ENCODE results near the gene IQCK. TPM values are rescaled to one million over a fixed set of nuclear protein-coding genes. Genes with fewer than 3 reads are reported as not detected.

Gene IQCK
- total RNA-seq, 1 experiment from 2014 or later: 24.1 TPM

DNA sequence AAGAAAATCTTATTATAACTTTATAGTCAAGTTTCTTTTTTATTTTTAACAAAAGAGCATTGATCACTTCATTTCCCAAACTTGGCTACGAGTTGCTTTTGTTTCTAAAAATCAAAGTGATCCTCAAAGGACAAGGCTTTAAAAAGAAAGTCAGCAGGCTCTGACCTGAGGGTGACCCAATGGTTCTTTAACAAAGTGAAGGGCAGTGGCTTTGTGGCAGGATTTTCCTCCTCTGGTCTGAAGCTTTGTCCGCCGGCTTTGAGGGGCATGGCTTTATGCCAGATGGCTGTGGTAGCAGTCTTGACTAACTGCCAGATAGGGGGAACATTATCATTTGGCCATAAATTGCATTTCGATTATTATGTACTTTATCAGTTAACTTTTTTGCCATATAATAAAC, 28.5 kb downstream of the IQCK start:
- in situ Hi-C loops (cut with HindIII; ENCODE audit: low pct_unique_long_range_greater_than_20kb, low sequenced_read_pairs): no loop called here
- no peak for DNase-seq (ENCODE audit: low read depth)

- in situ Hi-C loops (cut with HindIII; ENCODE audit: low pct_unique_long_range_greater_than_20kb, low sequenced_read_pairs): no loop called here
- DNase-seq (ENCODE audit: low read depth): no peak
Measured at GRCh38 chr16:19748389-19749168, 30.5 kb downstream of the IQCK start.

- no peak for DNase-seq (ENCODE audit: low read depth)
- in situ Hi-C loops (cut with HindIII; ENCODE audit: low pct_unique_long_range_greater_than_20kb, low sequenced_read_pairs): no loop called here
Measured at GRCh38 chr16:19749571-19750080, 31.6 kb downstream of the IQCK start.

DNA sequence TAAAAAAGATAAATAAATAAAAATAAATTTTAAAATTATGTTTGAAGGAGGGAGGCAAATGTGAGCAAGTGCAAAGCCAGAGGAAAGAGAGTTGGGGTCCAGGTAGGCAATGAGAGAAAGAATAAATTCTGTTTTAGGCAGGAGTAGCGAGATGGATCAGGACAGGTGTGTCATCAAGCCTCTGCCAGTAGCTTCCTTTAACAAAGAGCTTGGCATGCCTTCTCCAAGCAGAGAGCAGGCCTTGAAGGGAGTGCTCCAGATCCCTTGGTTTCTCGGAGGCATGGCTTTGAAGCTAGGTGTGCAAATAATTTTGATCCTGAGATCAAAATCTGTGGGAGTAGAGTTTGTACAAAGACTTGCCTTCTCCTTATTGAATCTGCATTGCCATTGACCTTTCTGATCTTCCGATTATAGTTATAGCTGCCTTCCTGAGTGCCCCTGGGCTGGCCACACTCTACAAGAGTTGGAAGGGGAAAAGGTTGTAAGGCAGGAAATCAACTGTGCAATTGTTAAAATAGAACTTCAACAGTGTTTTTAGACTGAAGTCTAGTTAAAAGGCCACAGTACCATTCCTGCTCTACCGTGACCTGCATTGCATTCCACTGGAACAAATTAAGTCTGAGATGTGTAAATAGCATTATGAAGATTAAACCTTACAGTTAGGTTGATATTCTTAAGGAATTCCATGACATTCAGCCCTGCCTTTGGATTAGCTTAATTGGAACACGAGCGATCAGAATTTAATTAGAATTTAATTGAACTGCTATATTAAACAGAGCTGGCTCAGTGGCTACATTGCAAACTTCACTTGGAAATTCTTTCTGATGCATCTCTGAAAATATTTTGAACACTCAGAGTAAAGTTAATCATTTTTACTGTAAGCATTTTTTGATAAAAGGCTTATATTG, 33.7 kb downstream of the IQCK start:
- no peak for DNase-seq (ENCODE audit: low read depth)
- in situ Hi-C loops (cut with HindIII; ENCODE audit: low pct_unique_long_range_greater_than_20kb, low sequenced_read_pairs): no loop called here

DNA sequence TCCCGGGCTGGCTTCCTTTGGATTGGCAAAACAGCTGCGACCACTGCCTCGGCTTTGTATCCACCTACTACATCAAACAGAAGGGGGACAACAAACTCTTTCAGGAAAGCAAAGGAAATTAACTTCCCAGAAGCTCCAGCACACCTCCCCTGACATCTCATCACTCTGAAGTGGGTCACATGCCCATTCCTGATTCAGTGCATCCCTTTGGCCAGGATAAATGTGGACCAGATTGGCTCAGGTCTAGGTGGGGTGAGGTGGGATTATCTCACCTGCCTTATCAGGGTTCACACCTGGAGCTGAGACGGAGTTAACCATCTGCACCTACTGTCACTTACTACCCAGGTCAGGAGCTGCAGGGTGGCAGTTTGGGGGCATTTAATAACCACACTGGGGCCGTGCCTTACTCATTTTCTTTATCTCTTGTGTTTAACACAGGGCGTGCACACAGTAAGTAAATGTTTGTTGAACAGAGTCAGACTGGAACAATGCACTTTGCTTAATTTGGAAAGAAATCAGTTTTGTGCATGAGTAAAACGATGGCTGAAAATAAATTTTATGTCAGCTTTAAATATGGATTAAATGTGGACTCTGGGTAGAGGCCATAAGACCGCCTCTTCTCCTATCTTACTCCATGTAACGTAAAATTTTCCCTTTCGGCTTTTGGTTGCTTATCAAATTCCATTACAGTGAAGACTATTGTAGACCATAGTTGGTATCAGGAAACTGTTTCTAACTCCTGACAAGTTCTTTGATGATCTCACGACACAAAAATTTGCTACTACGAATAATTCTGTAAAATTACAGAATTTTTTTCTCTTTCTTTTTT, 36.0 kb downstream of the IQCK start:
- in situ Hi-C loops (cut with HindIII; ENCODE audit: low pct_unique_long_range_greater_than_20kb, low sequenced_read_pairs): no loop called here
- DNase-seq (ENCODE audit: low read depth): no peak

DNA sequence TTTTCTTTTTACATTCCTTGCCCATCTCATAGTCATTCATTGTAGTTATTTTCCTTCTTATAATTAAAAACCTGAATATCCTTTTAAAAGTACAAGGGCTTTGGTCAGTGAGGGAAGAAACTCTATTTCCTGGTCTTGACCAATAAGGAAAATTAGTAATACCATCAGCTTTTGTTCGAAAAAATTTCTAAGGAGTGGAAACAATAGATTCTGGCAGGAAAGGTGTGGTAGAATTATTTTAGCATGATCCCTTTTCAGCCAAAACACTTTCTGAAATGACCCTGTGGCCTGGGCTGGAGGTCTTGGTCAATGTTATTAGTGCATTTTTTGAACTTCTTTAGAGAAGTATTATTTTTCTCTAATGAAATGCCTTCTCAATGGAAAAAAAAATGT, 36.6 kb downstream of the IQCK start:
- in situ Hi-C loops (cut with HindIII; ENCODE audit: low pct_unique_long_range_greater_than_20kb, low sequenced_read_pairs): no loop called here
- DNase-seq (ENCODE audit: low read depth): no peak

DNA sequence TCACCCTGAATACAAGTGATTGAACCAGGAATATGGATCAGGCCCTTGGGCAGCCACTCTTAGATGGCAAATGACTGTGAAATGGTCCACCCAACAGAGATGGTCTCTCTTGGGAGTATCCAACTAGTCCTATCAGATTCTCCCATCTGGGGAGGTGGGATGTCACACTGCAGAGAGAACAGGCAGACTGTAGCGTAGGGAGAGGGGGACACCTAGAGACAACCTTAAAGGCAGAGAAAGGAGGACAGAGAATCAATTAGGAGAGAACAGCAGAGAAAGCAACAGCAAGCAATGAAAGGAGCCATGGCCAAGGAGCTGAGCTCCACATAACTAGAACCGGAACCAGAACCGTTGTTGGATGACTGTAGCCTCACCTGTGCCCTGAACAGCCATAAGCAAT, 37.2 kb downstream of the IQCK start:
- in situ Hi-C loops (cut with HindIII; ENCODE audit: low pct_unique_long_range_greater_than_20kb, low sequenced_read_pairs): no loop called here
- no peak for DNase-seq (ENCODE audit: low read depth)

GRCh38 chr16:19757026-19757425, 39.0 kb downstream of the IQCK start:
- DNase-seq (ENCODE audit: low read depth): no peak
- in situ Hi-C loops (cut with HindIII; ENCODE audit: low pct_unique_long_range_greater_than_20kb, low sequenced_read_pairs): no loop called here

DNA sequence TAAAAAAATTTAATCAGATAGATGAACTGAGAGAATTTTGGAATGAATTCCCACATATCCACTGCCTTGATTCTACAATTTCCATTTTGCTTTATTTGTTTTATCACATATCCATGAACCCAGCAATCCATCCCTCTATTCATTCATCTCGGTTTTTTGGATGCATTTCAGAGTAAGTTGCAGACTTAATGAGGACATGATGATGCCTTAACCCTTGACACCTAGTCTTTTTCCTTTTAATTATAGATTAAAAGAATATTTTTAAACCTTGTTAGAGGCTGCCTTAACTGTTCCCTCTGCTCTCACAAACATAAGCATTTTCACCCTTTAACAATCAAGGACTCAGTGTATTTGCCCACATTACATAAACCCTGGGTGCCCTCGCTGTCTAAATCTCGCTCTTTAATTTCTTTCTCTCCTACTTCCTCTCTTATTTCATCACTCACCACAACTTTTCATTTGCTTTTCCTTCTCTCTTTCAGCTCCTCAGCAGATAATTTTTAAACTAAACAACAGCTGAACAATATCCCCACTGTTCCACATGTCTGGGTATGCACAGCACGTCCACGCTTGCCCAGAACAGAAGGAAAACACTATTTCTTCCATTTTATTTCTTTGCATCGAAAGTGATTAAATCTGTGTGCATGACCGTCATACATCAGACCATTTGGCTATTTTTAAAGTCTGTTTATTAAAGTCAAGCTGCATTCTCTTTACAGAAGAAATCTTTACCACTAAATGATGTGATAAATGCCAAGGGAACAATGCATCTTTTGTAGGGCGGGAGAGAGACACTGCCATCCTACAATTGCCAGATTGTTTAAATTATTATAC, 39.9 kb downstream of the IQCK start:
- no peak for DNase-seq (ENCODE audit: low read depth)
- in situ Hi-C loops (cut with HindIII; ENCODE audit: low pct_unique_long_range_greater_than_20kb, low sequenced_read_pairs): no loop called here

GRCh38 chr16:19760356-19761060, 42.4 kb downstream of the IQCK start:
- in situ Hi-C loops (cut with HindIII; ENCODE audit: low pct_unique_long_range_greater_than_20kb, low sequenced_read_pairs): no loop called here

DNA sequence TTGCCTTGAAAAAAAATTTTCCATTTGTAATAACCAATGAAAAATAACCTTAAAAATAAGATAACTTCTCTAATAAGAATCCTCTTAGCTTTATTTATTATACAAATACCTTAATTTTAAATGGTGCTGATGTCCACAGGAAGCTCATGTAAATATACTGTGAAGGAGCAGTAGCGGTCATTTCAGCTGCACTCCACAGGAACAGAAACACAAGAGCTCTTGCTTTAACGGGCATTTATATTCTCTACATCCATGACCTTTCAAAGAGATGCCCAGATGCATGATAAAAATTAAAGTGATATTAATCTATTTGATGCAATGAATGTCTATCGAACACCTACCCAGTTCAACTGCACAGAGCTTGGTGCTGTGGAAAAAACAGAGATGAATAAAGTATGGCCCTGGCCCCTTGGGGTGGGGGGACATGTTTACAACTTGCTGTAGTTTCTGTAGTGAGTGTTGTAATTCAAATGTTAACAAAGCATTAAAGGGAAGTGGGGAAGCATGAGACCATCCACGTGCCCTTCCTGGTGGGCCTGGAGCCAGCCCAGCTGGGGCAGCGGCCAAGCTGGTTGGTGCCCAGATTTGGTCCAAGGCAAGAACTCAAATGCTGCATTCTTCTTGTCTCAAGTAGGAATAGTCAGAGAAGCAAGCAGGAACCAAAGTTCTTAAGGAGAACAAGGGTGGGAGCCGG, 47.9 kb downstream of the IQCK start:
- in situ Hi-C loops (cut with HindIII; ENCODE audit: low pct_unique_long_range_greater_than_20kb, low sequenced_read_pairs): no loop called here
- no peak for DNase-seq (ENCODE audit: low read depth)

More at GRCh38 chr16:19760356-19761060, 42.4 kb downstream of the IQCK start:
- no peak for DNase-seq (ENCODE audit: low read depth)

GRCh38 chr16:19766554-19766884, 48.4 kb downstream of the IQCK start:
- DNase-seq (ENCODE audit: low read depth): no peak
- in situ Hi-C loops (cut with HindIII; ENCODE audit: low pct_unique_long_range_greater_than_20kb, low sequenced_read_pairs): no loop called here

- in situ Hi-C loops (cut with HindIII; ENCODE audit: low pct_unique_long_range_greater_than_20kb, low sequenced_read_pairs): no loop called here
- DNase-seq (ENCODE audit: low read depth): no peak
Measured at GRCh38 chr16:19766988-19767387, 48.9 kb downstream of the IQCK start.

GRCh38 chr16:19767497-19767896, 49.4 kb downstream of the IQCK start:
- DNase-seq (ENCODE audit: low read depth): no peak
- in situ Hi-C loops (cut with HindIII; ENCODE audit: low pct_unique_long_range_greater_than_20kb, low sequenced_read_pairs): no loop called here

- in situ Hi-C loops (cut with HindIII; ENCODE audit: low pct_unique_long_range_greater_than_20kb, low sequenced_read_pairs): no loop called here
Measured at GRCh38 chr16:19769239-19769638, 51.2 kb downstream of the IQCK start.

DNA sequence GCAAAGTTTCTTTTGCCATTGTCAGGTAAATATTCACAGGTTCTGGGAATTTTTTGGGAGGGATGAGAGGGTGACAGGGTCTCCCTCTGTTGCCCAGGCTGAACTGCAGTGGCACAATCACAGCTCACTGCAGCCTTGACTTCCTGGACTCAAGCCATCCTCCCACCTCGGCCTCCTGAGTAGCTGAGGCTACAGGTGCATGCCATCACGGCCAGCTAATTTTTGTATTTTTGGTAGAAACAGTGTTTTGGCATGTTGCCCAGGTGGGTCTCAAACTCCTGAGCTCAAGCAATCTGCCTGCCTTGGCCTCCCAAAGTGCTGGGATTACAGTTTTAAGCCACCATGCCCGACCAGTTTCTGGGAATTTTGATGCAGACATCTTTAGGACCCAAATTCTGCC, 53.0 kb downstream of the IQCK start:
- in situ Hi-C loops (cut with HindIII; ENCODE audit: low pct_unique_long_range_greater_than_20kb, low sequenced_read_pairs): no loop called here
- no peak for DNase-seq (ENCODE audit: low read depth)

More at GRCh38 chr16:19769239-19769638, 51.2 kb downstream of the IQCK start:
- DNase-seq (ENCODE audit: low read depth): no peak

GRCh38 chr16:19771796-19772195, 53.7 kb downstream of the IQCK start:
- DNase-seq (ENCODE audit: low read depth): no peak
- in situ Hi-C loops (cut with HindIII; ENCODE audit: low pct_unique_long_range_greater_than_20kb, low sequenced_read_pairs): no loop called here
